Neural progenitor cell (in vitro differentiated cells): ENCODE measurements around the gene PSEN1. TPM values are rescaled to one million over a fixed set of nuclear protein-coding genes. Genes with fewer than 3 reads are reported as not detected.

ENCODE experiments used
- DNase-seq: peaks from one replicate; pipeline ENCODE4 v3.0.0-alpha.2; 2016; ENCODE audit warnings: low spot score
- H2AFZ ChIP-seq: fragments of 200-600 bp; sonication (generic); replicated peaks from 2 replicates; pipeline ENCODE4 v1.6.1; 2016; ENCODE audit warnings: antibody characterized with exemption
- H3F3A ChIP-seq: fragments of 200-600 bp; sonication (generic); 2 replicates; pipeline ENCODE4 v1.6.1; 2016; ENCODE audit warnings: antibody characterized with exemption, low read depth
- H3K27ac ChIP-seq: fragments of 200-600 bp; sonication (generic); 2 replicates; pipeline ENCODE4 v1.5.1; 2016; ENCODE audit warnings: mild to moderate bottlenecking
- H3K27me3 ChIP-seq: fragments of 200-600 bp; sonication (generic); 2 replicates; pipeline ENCODE4 v1.6.1; 2016; ENCODE audit warnings: mild to moderate bottlenecking, moderate library complexity
- H3K36me3 ChIP-seq: fragments of 200-600 bp; sonication (generic); 2 replicates; pipeline ENCODE4 v1.5.1; 2016
- H3K4me1 ChIP-seq: fragments of 200-600 bp; sonication (generic); 2 replicates; pipeline ENCODE4 v1.6.1; 2016; ENCODE audit warnings: mixed run types
- H3K4me2 ChIP-seq: fragments of 200-600 bp; sonication (generic); 2 replicates; pipeline ENCODE4 v1.6.1; 2016
- H3K4me3 ChIP-seq: fragments of 200-600 bp; sonication (generic); 2 replicates; pipeline ENCODE4 v1.5.1; 2016
- H3K79me2 ChIP-seq: fragments of 200-600 bp; sonication (generic); 2 replicates; pipeline ENCODE4 v1.6.1; 2016; ENCODE audit warnings: low read depth
- H3K9ac ChIP-seq: fragments of 200-600 bp; sonication (generic); 2 replicates; pipeline ENCODE4 v1.6.1; 2016
- H3K9me3 ChIP-seq: fragments of 200-600 bp; sonication (generic); 2 replicates; pipeline ENCODE4 v1.5.1; 2016; ENCODE audit warnings: low read depth
- H4K20me1 ChIP-seq: fragments of 200-600 bp; sonication (generic); 2 replicates; pipeline ENCODE4 v1.6.1; 2016; ENCODE audit warnings: low read depth
- H3K27ac Mint-ChIP-seq: 3 replicates; pipeline ENCODE4 v1.8.0; 2021; ENCODE audit warnings: mixed read lengths
- H3K27me3 Mint-ChIP-seq: 2 replicates; pipeline ENCODE4 v1.8.0; 2022; ENCODE audit warnings: low read depth, mild to moderate bottlenecking, inconsistent platforms, moderate library complexity, mixed read lengths; ENCODE audit not compliant: insufficient read depth
- H3K36me3 Mint-ChIP-seq: 3 replicates; pipeline ENCODE4 v1.8.0; 2021; ENCODE audit warnings: mixed read lengths
- H3K4me1 Mint-ChIP-seq: 3 replicates; pipeline ENCODE4 v1.8.0; 2021; ENCODE audit warnings: mixed read lengths
- H3K4me3 Mint-ChIP-seq: 3 replicates; pipeline ENCODE4 v1.8.0; 2021; ENCODE audit warnings: mild to moderate bottlenecking, moderate library complexity, mixed read lengths
- H3K9me3 Mint-ChIP-seq: 3 replicates; pipeline ENCODE4 v1.8.0; 2020; ENCODE audit warnings: mixed read lengths
- EZH2 ChIP-seq: fragments of 200-600 bp; sonication (generic); IDR thresholded peaks from 2 replicates; pipeline ENCODE4 v1.6.1; 2017; ENCODE audit warnings: antibody characterized with exemption, mild to moderate bottlenecking, moderate library complexity
- EZH2phosphoT487 ChIP-seq: fragments of 200-600 bp; sonication (generic); IDR thresholded peaks from 2 replicates; pipeline ENCODE4 v1.6.1; 2017; ENCODE audit warnings: antibody characterized with exemption
- total RNA-seq: library from RNA; depleted of rRNA; stranded (reverse); fragments of >200 nt; gene quantifications from 2 replicates; pipeline ENCODE4 v1.2.3, GENCODE V29; 2015; ENCODE audit warnings: low replicate concordance
- TF ChIP-seq, protein P1 (sequence below): fragments of 200-600 bp; sonication (generic); IDR thresholded peaks from 2 replicates; pipeline ENCODE4 v1.5.1; 2017; ENCODE audit warnings: antibody characterized with exemption, mild to moderate bottlenecking

Gene PSEN1
- total RNA-seq, 1 donor from 2014 or later: 80.5 TPM

- Histone ChIP-seq H4K20me1 (peaks cover 59% of the 10 kb centered on the region), H3K9ac (no peak overlapping the region), H3K4me2 (peak overlapping the region; percentile 65), H3K27ac (peak overlapping the region; percentile 78), H3K4me1 (peaks cover 17% of the 10 kb centered on the region), H2AFZ (no peak overlapping the region), H3K4me3 (no peak overlapping the region), H3K9me3 (no peaks in the 10 kb centered on the region), H3F3A (peaks cover 18% of the 10 kb centered on the region), H3K36me3 (no peaks in the 10 kb centered on the region), H3K79me2 (peaks cover 92% of the 10 kb centered on the region), H3K27me3 (no peaks in the 10 kb centered on the region)
- Mint-ChIP-seq H3K4me3 (no peak overlapping the region), H3K4me1 (peaks cover 28% of the 10 kb centered on the region), H3K36me3 (peaks cover 9% of the 10 kb centered on the region), H3K27me3 (no peaks in the 10 kb centered on the region), H3K27ac (no peak overlapping the region), H3K9me3 (no peaks in the 10 kb centered on the region)
- TF ChIP-seq, protein P1, sequence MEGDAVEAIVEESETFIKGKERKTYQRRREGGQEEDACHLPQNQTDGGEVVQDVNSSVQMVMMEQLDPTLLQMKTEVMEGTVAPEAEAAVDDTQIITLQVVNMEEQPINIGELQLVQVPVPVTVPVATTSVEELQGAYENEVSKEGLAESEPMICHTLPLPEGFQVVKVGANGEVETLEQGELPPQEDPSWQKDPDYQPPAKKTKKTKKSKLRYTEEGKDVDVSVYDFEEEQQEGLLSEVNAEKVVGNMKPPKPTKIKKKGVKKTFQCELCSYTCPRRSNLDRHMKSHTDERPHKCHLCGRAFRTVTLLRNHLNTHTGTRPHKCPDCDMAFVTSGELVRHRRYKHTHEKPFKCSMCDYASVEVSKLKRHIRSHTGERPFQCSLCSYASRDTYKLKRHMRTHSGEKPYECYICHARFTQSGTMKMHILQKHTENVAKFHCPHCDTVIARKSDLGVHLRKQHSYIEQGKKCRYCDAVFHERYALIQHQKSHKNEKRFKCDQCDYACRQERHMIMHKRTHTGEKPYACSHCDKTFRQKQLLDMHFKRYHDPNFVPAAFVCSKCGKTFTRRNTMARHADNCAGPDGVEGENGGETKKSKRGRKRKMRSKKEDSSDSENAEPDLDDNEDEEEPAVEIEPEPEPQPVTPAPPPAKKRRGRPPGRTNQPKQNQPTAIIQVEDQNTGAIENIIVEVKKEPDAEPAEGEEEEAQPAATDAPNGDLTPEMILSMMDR: no peak
- no peak for TF ChIP-seq EZH2
- DNase-seq: no peak
These were observed 7.3 kb downstream of the PSEN1 start for GRCh38 chr14:73143617-73144016.

GRCh38 chr14:73145371-73145770 is 9.1 kb downstream of the PSEN1 start:
- Mint-ChIP-seq H3K4me1 (peaks cover 26% of the 10 kb centered on the region), H3K27me3 (no peaks in the 10 kb centered on the region), H3K9me3 (no peaks in the 10 kb centered on the region), H3K4me3 (no peak overlapping the region), H3K27ac (no peak overlapping the region), H3K36me3 (peaks cover 9% of the 10 kb centered on the region)
- Histone ChIP-seq H3K27me3 (no peaks in the 10 kb centered on the region), H3K9ac (no peak overlapping the region), H3K79me2 (peaks cover 83% of the 10 kb centered on the region), H3K4me1 (peaks cover 17% of the 10 kb centered on the region), H3K4me2 (no peak overlapping the region), H3K36me3 (peaks cover 10% of the 10 kb centered on the region), H3K4me3 (no peak overlapping the region), H2AFZ (no peak overlapping the region), H3K27ac (no peak overlapping the region), H3F3A (peaks cover 18% of the 10 kb centered on the region), H4K20me1 (peaks cover 59% of the 10 kb centered on the region), H3K9me3 (no peaks in the 10 kb centered on the region)
- DNase-seq: no peak
- no peak for TF ChIP-seq EZH2
- TF ChIP-seq EZH2phosphoT487: no peak

DNA sequence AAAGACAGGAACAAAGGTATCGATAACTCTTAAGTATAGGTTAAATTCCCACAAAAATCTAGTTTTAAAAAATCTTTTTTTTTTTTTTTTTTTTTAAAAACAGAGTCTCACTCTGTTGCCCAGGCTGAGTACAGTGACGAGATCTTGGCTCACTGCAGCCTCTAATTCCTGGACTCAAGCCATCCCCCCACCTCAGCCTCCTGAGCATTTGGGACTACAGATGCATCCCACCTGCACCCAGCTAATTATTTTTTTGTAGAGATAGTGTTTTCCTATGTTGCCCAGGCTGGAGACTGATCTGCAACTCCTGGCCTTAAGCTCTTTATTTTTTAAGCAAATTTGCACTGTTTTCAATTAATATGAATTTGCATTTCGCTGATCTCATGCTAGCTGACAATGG is 9.8 kb downstream of the PSEN1 start:
- Mint-ChIP-seq H3K27me3 (no peaks in the 10 kb centered on the region), H3K4me1 (peaks cover 21% of the 10 kb centered on the region), H3K4me3 (no peak overlapping the region), H3K9me3 (no peaks in the 10 kb centered on the region), H3K27ac (no peak overlapping the region), H3K36me3 (peaks cover 4% of the 10 kb centered on the region)
- H3F3A ChIP-seq: peaks cover 18% of the 10 kb centered on the region
- peaks cover 59% of the 10 kb centered on the region for H4K20me1 ChIP-seq
- H3K4me2 ChIP-seq: no peak overlapping the region
- no peak overlapping the region for H2AFZ ChIP-seq
- no peak for DNase-seq
- no peaks in the 10 kb centered on the region for H3K27me3 ChIP-seq
- H3K27ac ChIP-seq: no peak overlapping the region
- peaks cover 76% of the 10 kb centered on the region for H3K79me2 ChIP-seq
- no peak overlapping the region for H3K9ac ChIP-seq
- TF ChIP-seq, protein P1: no peak
- no peak for TF ChIP-seq EZH2phosphoT487
- TF ChIP-seq EZH2: no peak
- H3K4me3 ChIP-seq: no peak overlapping the region
- no peaks in the 10 kb centered on the region for H3K9me3 ChIP-seq
- H3K4me1 ChIP-seq: peaks cover 17% of the 10 kb centered on the region
- peaks cover 10% of the 10 kb centered on the region for H3K36me3 ChIP-seq

GRCh38 chr14:73149753-73150152 is 13.4 kb downstream of the PSEN1 start:
- Histone ChIP-seq H2AFZ (no peak overlapping the region), H4K20me1 (peaks cover 33% of the 10 kb centered on the region), H3K36me3 (peaks cover 10% of the 10 kb centered on the region), H3K9ac (no peak overlapping the region), H3K4me1 (no peaks in the 10 kb centered on the region), H3K27ac (no peak overlapping the region), H3F3A (no peaks in the 10 kb centered on the region), H3K9me3 (no peaks in the 10 kb centered on the region), H3K27me3 (no peaks in the 10 kb centered on the region), H3K4me3 (no peak overlapping the region), H3K79me2 (peaks cover 40% of the 10 kb centered on the region), H3K4me2 (no peak overlapping the region)
- Mint-ChIP-seq H3K36me3 (peaks cover 4% of the 10 kb centered on the region), H3K27me3 (peaks cover 2% of the 10 kb centered on the region), H3K4me3 (no peak overlapping the region), H3K4me1 (peaks cover 6% of the 10 kb centered on the region), H3K9me3 (no peaks in the 10 kb centered on the region), H3K27ac (no peak overlapping the region)
- DNase-seq: no peak
- TF ChIP-seq EZH2 (no peak), EZH2phosphoT487 (no peak)
- TF ChIP-seq, protein P1: no peak
